Stimulated activated CD4-positive, alpha-beta T cell treated with anti-CD3 and anti-CD28 coated beads, Interleukin-15, amount 100 ng/mL, for 48 hours (primary cell): Measurements from ENCODE around the gene TGIF2.
"Not testable (repeated sequence)": the region's sequence is repeated elsewhere in the genome, so short reads cannot be mapped to it uniquely, and the experiment has no call there.

Experiments used
- DNase-seq, 2 donors: peaks; one replicate each; pipeline ENCODE4 v3.0.0-alpha.2; 2020; ENCODE audit warnings: low read depth in 2 of 2

The TGIF2 gene

DNA sequence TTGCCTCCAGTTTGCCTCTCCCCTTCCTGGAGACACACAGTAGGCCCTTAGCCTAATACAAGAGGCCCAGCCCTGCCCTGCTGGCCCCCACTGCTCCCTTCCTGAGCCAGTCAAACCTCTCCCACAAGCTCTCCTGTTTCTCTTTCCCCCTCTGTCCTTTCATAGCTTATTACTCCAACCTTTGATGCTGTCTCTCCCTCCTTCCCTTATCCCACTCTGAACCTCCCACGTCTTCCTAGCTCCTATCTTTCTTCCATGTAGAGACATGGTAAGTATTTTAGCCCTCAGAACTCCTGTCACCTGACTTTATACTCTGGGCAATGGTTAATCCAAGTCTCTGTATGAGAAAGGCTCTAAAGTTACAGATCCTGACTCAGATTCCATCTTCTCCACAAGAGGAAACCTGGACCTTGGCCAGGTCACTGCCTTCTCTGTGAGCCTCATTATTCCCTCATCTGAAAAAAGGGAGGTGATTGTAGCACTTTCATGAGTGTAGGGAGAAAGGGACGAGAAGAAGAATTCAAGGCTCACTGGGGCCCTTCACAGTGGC is 6.7 kb downstream of the TGIF2 start:
- no peak for DNase-seq

DNA sequence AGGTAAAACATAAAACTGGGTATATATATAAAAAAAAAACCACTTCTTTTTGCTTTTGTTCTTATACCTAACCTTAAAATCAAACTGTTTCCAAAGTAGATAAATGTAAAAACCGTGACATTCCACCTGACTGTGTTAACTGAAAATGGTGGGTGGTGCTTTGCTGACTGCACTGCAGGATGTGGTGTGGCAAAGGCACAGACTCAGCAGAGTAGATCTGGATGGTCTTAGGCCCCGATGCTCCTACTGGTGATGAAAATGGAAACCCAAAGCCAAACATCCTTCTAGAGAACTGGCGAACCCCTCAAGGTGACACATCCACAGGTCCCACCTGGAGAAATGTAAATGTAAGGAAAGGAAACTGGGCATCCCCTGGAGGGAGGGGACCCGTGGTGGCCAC is 8.9 kb downstream of the TGIF2 start:
- no peak for DNase-seq

DNA sequence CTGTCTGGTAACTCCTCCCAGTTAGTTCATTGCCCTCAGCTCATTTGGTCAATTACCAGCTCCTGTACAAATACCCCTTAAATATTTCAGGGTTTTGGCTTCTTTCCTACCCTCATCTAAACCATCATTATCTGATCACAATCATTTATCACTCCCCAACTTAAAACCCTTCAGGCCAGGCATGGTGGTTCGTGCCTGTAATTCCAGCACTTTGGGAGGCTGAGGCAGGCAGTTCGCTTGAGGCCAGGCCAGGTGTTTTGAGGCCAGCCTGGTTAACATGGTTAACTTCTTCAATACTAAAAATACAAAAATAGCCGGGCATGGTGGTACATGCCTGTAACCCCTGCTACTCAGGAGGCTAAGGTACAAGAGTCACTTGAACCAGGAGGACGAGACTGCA is 9.4 kb downstream of the TGIF2 start:
- DNase-seq = no peak

DNA sequence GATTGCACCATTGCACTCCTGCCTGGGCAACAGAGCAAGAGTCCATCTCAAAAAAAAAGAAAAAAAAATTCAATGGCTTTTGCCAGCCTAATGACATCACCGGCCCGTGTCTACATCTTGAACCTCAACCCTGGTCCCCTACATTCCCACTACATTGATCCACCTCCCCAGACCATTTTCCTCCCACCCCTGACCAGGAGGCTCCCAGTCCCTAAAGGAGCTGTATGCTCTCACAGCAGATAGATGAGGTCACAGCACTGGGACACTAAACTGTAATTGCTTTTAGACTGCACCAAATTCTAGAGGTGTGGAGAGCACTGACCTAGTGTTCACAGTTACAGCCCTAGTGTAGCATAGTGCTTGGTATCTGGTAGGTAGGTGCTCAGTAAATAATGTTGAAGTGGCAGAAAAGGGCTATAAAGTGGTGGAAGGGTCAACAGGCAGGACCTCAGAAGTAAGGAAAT is 10.7 kb downstream of the TGIF2 start:
- DNase-seq = no peak

DNA sequence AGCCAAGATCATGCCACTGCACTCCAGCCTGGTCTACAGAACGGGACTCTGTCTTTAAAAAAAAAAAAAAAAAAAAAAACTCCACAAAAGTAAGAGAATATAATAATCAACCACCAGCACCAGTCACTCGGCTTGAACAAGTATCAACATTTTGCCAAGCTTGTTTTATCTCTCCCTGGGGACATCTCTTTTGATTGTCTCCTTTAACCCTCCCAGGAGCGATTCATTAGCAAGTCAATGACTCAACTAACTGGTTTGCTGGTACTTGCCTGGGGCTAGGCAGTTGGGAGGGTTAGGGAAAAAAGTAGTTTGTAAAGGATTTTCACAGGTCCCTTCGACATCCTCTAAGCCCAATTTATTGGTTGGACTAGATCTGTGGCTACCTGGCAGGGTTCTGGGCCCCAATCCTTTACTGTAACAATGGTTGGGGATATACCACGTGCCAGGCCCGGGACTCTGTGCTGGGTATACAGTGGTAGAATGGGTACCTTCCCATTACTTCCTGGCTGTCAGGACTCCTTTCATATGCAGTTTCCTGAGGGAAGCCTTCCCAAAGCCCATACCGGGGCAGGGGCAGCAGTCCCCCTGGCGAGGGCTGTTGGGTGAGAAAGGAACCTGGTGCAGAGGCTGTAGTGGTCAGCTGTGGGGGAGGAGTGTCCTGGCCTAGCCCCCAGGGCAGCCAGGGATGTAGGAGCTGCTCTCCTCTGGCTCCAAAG is 12.2 kb downstream of the TGIF2 start:
- DNase-seq = no peak

DNA sequence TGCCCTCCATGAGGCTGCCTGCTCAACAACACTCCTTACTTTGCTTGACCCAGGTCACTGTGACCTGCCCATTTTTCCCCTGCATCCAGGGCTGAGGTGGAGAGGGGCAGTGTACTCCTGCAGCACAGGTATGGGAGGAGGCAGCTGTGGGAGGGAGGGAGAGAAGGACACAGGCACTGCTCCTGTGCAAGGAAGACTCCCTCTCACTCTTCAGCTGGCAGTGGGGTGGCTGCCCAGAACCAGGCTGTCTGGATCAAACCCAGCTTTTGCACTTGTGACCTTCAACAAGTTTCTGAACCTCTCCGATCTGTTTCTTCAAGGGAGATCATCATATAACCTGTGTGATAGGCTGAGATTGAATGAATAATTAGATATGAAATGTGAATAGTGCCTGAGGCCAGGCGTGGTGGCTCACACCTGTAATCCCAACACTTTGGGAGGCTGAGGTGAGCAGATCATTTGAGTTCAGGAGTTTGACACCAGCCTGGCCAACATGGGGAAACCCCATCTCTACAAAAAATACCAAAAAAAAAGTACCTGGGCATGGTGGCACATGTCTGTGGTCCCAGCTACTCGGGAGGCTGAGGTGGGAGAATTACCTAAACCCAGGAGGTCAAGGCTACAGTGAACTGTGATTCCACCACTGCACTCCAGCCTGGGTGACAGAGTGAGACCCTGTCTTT is 14.1 kb downstream of the TGIF2 start:
- no peak for DNase-seq

DNA sequence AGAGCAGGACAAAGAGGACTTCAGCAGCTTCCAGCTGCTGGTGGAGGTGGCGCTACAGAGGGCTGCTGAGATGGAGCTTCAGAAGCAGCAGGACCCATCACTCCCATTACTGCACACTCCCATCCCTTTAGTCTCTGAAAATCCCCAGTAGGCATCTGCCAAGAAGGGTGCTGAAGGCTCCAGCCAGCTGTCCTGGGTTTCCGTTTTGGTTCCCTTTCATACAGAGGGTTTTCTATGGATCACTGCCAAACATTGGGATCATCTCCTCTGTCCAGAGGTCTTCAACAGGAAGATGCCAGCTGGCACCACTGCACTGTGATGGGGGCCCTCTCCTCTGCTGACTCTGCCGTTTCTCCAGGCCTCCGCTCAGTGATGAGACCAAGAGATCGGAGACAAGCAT is 17.9 kb downstream of the TGIF2 start:
- DNase-seq = no peak

DNA sequence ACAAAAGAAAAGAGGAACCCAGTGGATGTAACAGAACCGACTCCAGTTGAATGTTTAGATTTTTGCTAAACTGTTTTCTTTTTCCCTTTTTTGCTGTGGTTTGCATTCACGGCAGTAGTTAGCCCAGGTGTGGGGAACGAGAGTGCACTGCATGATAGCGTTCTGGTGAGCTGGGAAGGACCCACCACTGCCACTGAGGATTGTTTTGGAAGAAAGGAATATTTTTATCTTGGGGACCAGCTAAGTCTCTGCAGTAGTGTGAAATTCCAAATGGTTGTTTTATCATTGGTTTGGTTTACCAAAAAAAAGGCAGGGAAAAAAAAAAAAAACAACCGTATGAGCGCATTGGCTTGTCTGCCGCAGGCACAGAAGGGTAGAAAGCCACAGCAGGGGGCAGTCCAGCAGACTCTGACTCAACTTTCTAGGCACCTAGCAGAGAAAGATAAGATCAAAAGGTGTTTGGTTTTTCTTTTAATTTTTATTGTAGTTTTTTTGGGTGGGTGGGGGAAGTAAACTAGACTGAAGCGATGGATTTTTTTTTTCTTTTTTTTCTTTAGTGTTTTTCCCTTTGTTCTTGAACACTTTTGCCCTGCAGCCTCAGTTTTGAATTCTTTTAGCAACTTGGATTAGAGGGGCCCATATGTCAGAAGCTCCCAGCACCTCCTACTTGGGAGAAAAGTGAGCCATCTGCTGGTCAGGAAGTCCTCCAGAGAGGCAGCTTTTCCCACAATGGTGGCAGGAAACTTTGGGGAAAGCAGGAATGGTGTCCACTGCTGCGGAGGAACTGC is 18.7 kb downstream of the TGIF2 start:
- DNase-seq = no peak

DNA sequence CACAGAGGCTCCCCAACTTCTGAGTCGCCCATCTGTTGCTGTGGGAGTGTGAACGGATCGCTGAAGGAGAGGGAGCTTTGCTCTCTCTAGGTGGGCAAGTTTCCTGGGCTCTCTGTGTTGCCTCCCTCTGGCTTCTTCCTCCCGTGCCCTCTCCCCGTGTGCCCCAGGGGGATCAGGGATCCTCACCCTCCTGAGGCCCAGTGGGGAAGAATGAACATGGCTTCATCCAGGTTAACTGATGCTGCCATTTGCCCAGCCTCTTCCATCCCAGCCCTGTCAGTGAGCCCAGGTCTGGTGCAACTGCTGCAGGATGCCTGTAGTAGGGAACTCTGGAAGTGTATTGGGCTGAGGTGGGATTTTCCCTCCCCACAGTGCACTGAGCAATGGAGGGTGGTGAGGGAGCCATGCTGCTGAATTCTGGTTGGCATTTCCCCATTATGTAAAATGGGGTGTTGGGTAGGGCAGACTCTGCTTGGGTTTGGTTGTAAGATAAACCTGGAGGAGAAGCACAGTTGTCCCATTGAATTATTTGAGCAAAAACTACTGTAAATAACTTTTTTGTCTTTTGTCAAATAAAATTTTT is 20.0 kb downstream of the TGIF2 start:
- DNase-seq = no peak

DNA sequence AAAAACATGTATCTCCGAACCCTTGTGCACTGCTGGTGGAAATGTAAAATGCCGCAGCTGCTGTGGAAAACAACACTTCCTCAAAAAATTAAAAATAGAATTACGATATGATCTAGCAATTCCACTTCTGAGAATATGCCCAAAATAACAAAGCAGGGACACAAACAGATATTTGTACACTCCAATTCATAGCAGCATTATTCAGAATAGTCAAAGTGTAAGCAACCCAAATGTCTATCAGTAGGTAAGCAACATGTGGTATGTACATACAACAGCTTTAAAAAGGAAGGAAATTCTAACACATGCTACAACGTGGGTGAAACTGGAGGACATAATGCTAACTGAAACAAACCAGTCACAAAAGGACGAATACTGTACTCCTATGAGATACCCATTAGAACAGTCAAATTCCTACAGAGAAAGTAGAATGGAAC is 26.5 kb downstream of the TGIF2 start:
- DNase-seq = no peak

DNA sequence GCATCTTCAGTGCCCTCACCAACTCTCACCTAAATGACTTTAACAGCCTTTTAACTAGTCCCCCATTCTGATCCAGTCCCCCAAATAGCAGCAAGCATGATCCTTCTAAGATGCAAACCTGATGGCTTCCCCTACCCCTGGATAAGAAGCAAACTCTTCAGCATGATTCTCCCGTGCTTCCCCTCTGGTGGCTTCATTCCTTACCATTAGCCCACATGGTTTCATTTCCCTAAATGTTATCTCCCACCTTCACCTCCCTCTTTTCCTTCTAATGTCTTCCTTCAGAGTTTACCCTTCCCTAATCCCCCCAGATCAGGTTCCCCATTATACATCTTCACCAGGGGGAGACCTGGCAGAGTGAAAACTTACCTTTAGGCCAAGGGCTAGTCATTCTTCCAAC is 28.1 kb downstream of the TGIF2 start:
- DNase-seq = no peak

DNA sequence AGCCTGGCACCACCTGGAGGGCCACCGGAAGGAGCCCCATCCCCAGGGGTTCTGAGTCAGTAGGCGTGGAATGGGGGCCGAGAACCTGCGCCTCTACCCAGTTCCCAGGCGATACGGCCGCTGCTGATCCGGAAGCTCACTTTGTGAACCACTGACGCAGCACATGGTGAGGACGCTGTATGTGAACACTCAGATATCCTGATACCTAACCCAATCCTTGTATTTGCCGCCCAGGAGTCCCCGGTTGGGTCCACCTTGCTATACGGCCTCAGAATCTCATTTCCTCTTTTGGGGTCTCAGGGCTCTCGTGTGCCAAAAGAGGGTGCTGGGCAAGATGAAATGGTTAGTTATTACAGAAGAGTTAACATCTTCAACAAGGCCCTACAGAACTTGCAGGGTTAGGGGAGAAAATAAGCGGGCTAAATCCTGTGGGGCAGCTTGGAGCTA is 31.6 kb downstream of the TGIF2 start:
- DNase-seq = peak in 1 of 2 donors; percentile 39

DNA sequence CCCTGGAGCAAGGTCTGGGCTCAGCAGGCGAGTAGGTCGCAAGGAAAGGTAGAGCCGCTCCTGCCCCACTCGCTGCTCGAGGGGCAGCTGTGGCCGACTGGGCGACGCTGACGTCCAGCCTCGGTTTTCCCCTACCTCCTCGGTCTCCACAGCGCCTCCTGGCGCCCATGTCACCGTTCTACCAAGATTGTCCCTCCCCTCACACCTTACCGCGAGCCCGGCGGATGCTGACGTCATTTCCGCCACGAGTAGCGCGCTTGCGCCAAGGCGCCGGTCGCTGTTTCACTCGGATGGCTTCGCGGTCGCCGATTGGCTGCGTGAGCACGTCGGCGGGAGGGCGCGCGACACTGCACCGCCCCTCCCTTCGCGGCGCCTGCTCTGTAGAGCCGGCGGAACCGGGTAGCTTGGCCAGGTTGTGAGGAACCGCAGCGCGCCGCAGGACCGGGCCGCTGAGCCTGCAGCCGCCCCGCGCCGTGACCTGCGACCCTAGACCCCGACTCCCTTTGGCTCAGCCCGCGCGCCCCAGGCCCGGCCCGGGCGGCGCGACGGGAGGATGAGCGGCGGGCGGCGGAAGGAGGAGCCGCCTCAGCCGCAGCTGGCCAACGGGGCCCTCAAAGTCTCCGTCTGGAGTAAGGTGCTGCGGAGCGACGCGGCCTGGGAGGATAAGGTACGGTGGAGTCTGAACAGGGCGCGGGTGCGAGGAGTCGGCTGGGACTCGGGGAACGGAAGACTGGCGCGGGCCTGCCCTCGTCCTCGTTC is 32.2 kb downstream of the TGIF2 start, which contains the start of gene RAB5IF:
Gene RAB5IF, plus strand, starts transcription at position 381 of the 759 bp plus-strand sequence. Its CDS starts 173 bp downstream, at position 554.
- peak; percentile 98 to 99 for DNase-seq

DNA sequence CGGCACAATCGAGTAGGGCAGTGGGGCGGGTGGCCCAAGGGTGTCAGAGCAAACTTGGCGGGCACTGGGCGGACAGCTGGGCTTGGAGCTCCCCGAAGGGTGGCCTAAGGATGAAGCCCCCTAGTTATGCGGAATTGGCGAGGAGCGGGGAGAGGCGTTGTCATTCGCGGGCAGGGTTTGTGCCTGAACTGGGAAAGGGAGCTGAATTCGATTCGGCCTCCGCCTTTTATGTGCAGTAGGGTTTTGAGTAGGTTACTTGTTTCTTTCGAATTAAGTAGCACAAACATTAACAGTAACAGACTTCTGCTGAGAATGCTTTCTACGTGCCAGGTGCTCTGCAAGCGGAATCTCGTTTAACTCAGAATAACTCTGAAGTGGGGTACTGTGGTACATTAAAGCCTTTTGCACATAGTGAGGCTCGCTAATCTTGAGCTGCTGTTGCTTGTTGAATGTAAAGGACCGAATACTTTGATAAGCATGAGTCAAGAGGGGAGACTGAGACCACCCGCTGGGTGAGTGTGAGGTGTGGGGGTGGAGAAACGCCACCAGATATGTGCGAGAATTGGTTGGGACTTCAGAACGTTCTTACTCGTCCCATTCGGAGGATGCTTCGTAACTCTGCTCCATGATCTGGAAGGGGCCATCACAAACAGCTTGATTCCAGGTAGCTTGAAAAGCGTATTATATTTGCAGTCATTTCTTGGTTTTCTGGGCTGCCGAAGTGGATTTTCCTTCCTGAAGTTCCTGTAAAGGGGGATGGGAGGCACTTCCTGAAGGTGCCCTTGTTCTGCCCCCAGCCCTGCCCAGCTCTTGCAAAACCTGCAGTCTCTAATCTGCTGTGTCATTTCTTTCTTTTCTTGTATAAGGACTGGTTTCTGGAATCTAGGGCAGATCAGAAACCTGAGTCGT is 33.0 kb downstream of the TGIF2 start:
- no peak for DNase-seq

DNA sequence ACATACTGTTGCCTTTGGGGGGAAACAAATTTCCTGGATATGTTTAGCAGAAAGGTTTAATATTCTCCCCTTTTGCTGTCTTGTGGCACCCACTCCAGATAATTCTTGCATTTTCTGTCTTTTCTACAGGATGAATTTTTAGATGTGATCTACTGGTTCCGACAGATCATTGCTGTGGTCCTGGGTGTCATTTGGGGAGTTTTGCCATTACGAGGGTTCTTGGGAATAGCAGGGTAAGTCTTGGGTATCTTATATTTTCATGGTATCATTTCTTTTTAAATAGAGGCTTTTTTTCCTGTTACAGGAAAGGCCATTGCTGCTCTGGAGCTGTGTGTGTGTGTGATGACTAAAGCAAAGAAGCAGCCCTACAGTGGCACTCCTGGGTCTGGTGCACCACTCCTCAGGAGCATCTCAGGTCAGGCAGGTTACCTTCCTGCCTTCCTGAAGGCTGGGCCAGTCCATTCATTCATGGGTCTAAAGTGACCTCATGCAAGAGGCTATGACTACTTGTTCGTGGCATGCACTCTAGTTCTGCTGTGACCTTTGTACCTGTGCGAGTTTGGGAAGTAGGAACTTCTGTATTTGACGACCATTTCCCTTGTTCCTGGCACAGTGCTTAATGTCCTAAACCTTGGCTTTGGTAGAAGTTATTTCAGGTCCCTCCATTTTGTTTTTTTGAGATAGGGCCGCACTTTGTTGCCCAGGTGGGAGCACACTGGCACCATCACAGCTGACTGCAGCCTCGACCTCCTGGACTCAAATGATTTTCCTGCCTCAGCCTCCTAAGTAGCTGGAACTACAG is 34.4 kb downstream of the TGIF2 start:
- no peak for DNase-seq

DNA sequence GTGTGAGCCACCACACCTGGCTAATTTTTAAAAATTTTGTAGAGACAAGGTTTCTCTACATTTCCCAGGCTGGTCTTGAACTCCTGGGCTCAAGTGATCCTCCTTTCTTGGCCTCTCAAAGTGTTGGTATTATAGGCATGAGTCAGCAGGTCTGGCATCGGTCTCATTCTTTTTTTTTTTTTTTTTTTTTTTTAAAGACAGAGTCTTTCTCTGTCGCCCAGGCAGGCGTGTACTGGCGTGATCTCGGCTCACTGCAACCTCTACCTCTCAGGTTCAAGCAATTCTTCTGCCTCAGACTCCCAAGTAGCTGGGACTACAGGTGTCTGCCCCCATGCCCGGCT is 35.0 kb downstream of the TGIF2 start:
- not testable (repeated sequence) for DNase-seq

DNA sequence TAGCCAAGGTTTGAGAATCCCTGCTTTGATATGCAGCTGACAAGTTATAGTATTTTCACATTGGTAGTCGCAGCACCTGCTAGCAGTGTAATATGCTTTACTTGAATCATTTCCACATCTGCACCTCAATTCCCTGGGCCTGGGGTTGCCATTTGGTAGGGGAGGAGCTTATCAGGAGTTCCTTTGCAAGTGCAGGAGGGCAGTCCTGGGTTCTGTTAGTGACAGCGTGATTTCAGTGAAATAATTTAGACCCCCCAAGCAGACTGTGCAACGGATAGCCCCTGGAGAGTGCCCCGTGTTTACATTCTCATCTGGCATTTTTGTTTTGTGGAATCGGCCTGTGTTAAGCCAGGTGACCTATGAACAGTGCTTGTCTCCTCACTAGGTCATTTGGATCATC is 38.2 kb downstream of the TGIF2 start:
- no peak for DNase-seq

DNA sequence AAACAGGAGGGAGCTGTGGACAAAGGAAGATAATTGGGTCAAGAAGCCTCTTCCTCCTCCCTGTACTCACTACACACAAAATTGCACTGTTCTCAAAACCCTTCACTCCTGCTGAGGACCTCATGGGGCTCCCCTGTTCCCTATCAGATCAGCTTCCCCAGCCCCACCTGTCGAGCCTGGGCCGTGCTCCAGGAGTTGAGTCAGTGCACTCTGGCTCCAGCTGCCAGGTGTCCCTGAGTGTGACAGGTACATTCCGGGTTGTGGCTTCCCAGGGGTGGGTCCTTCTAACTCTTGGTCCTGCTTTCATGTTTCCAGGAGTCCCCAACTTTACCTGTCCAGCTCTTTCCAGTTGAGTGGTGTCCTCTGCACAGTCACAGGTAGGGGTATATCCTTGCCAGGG is 40.6 kb downstream of the TGIF2 start:
- no peak for DNase-seq
